MG63 (cell line): Measurements from ENCODE around the gene PRPF18. TPM values are rescaled to one million over a fixed set of nuclear protein-coding genes. Genes with fewer than 3 reads are reported as not detected.
"Not testable (repeated sequence)": the region's sequence is repeated elsewhere in the genome, so short reads cannot be mapped to it uniquely, and the experiment has no call there.

ENCODE experiments used
- DNase-seq: peaks from one replicate; pipeline ENCODE4 v3.0.0-alpha.2; 2020
- H3K27me3 ChIP-seq: fragments of 250-450 bp; sonication (Bioruptor Pico); 2 replicates; pipeline ENCODE4 v1.5.1; 2020; ENCODE audit warnings: mild to moderate bottlenecking, moderate library complexity
- H3K36me3 ChIP-seq: fragments of 250-450 bp; sonication (Bioruptor Pico); 2 replicates; pipeline ENCODE4 v1.5.1; 2020; ENCODE audit warnings: mild to moderate bottlenecking, moderate library complexity
- H3K4me3 ChIP-seq: fragments of 250-450 bp; sonication (Bioruptor Pico); 2 replicates; pipeline ENCODE4 v1.5.1; 2020; ENCODE audit warnings: mild to moderate bottlenecking, moderate library complexity
- H3K9me3 ChIP-seq: fragments of 250-450 bp; sonication (Bioruptor Pico); 2 replicates; pipeline ENCODE4 v1.5.1; 2020; ENCODE audit warnings: mild to moderate bottlenecking, moderate library complexity
- total RNA-seq: library from RNA; depleted of rRNA; stranded (reverse); fragments of >200 nt; shearing (Covaris generic); gene quantifications from 2 replicates; pipeline ENCODE4 v1.2.3, GENCODE V29; 2014; ENCODE audit warnings: low replicate concordance; rRNA removed

The PRPF18 gene
- 18.3 and 23.8 TPM in 2 replicates for total RNA-seq

GRCh38 chr10:13586676-13587355 lies at the start of gene PRPF18:
TSS of gene PRPF18 (plus strand) at chr10:13586965. CDS start at chr10:13587087, 122 bp downstream.
- Histone ChIP-seq H3K4me3 (peak within 1 kb of the TSS; percentile 91), H3K36me3 (no peaks in the 10 kb centered on the region), H3K27me3 (peaks cover 14% of the 10 kb centered on the region), H3K9me3 (no peaks in the 10 kb centered on the region)
- DNase-seq = peak; percentile 92

GRCh38 chr10:13537985-13538384 lies 48.8 kb upstream of the PRPF18 start:
- not testable (repeated sequence) for DNase-seq, H3K4me3 ChIP-seq, H3K9me3 ChIP-seq, H3K36me3 ChIP-seq
- H3K27me3 ChIP-seq = peaks cover 17% of the 10 kb centered on the region

GRCh38 chr10:13542533-13542932 lies 44.2 kb upstream of the PRPF18 start:
- DNase-seq = no peak
- no peaks in the 10 kb centered on the region for H3K36me3 ChIP-seq
- peaks cover 22% of the 10 kb centered on the region for H3K27me3 ChIP-seq
- no peak overlapping the region for H3K4me3 ChIP-seq
- H3K9me3 ChIP-seq = no peaks in the 10 kb centered on the region

GRCh38 chr10:13550802-13551201 lies 36.0 kb upstream of the PRPF18 start:
- no peak for DNase-seq
- H3K9me3 ChIP-seq = peaks cover 3% of the 10 kb centered on the region; the same call in 1 of the 2 replicates

GRCh38 chr10:13555884-13556510 lies 30.8 kb upstream of the PRPF18 start:
- H3K36me3 ChIP-seq = no peaks in the 10 kb centered on the region
- peaks cover 3% of the 10 kb centered on the region; the same call in 1 of the 2 replicates for H3K9me3 ChIP-seq
- no peak overlapping the region for H3K4me3 ChIP-seq
- no peaks in the 10 kb centered on the region; the same call in 1 of the 2 replicates for H3K27me3 ChIP-seq
- no peak for DNase-seq

More at GRCh38 chr10:13550802-13551201, 36.0 kb upstream of the PRPF18 start:
- no peaks in the 10 kb centered on the region for H3K36me3 ChIP-seq
- H3K27me3 ChIP-seq = no peaks in the 10 kb centered on the region; the same call in 1 of the 2 replicates
- H3K4me3 ChIP-seq = no peak overlapping the region

GRCh38 chr10:13559124-13559700 lies 27.6 kb upstream of the PRPF18 start:
- Histone ChIP-seq H3K4me3 (no peak overlapping the region), H3K36me3 (no peaks in the 10 kb centered on the region)
- DNase-seq = peak; percentile 3

GRCh38 chr10:13560597-13560996 lies 26.2 kb upstream of the PRPF18 start:
- H3K36me3 ChIP-seq = no peaks in the 10 kb centered on the region
- peaks cover 2% of the 10 kb centered on the region; the same call in 1 of the 2 replicates for H3K9me3 ChIP-seq
- DNase-seq = peak; percentile 49
- no peaks in the 10 kb centered on the region for H3K27me3 ChIP-seq
- H3K4me3 ChIP-seq = no peak overlapping the region

More at GRCh38 chr10:13559124-13559700, 27.6 kb upstream of the PRPF18 start:
- H3K9me3 ChIP-seq = peaks cover 2% of the 10 kb centered on the region; the same call in 1 of the 2 replicates
- H3K27me3 ChIP-seq = no peaks in the 10 kb centered on the region

GRCh38 chr10:13563481-13564445 lies 23.0 kb upstream of the PRPF18 start:
- Histone ChIP-seq H3K4me3 (no peak overlapping the region), H3K27me3 (no peaks in the 10 kb centered on the region), H3K36me3 (no peaks in the 10 kb centered on the region), H3K9me3 (no peaks in the 10 kb centered on the region)
- DNase-seq = peak; percentile 2

- no peak for DNase-seq
- Histone ChIP-seq H3K9me3 (peaks cover 3% of the 10 kb centered on the region; the same call in 1 of the 2 replicates), H3K4me3 (no peak overlapping the region), H3K27me3 (no peaks in the 10 kb centered on the region), H3K36me3 (no peaks in the 10 kb centered on the region)
These were observed 22.2 kb upstream of the PRPF18 start for GRCh38 chr10:13564576-13564975.

GRCh38 chr10:13567030-13567429 lies 19.7 kb upstream of the PRPF18 start:
- no peak overlapping the region for H3K4me3 ChIP-seq
- peaks cover 8% of the 10 kb centered on the region for H3K27me3 ChIP-seq
- peaks cover 3% of the 10 kb centered on the region; the same call in 1 of the 2 replicates for H3K9me3 ChIP-seq
- no peak for DNase-seq
- no peaks in the 10 kb centered on the region for H3K36me3 ChIP-seq

- Histone ChIP-seq H3K36me3 (no peaks in the 10 kb centered on the region), H3K9me3 (peaks cover 7% of the 10 kb centered on the region), H3K4me3 (no peak overlapping the region), H3K27me3 (peaks cover 10% of the 10 kb centered on the region)
- no peak for DNase-seq
These were observed 15.2 kb upstream of the PRPF18 start for GRCh38 chr10:13571541-13571940.

- DNase-seq = no peak
- H3K4me3 ChIP-seq = no peak overlapping the region
- H3K36me3 ChIP-seq = no peaks in the 10 kb centered on the region
- H3K27me3 ChIP-seq = peaks cover 19% of the 10 kb centered on the region
- H3K9me3 ChIP-seq = peaks cover 7% of the 10 kb centered on the region
These were observed 12.8 kb upstream of the PRPF18 start for GRCh38 chr10:13573960-13574359.

GRCh38 chr10:13585195-13585751 lies 1.5 kb upstream of the PRPF18 start:
- no peaks in the 10 kb centered on the region for H3K9me3 ChIP-seq
- H3K27me3 ChIP-seq = peaks cover 17% of the 10 kb centered on the region
- H3K4me3 ChIP-seq = no peak overlapping the region
- no peak for DNase-seq
- H3K36me3 ChIP-seq = no peaks in the 10 kb centered on the region

- Histone ChIP-seq H3K36me3 (no peaks in the 10 kb centered on the region), H3K4me3 (peak overlapping the region; percentile 91), H3K9me3 (no peaks in the 10 kb centered on the region), H3K27me3 (peaks cover 16% of the 10 kb centered on the region)
- no peak for DNase-seq
These were observed 822 bp upstream of the PRPF18 start for GRCh38 chr10:13585943-13586342.

- peak; percentile 4 for DNase-seq
These were observed 626 bp downstream of the PRPF18 start for GRCh38 chr10:13587391-13587790.

GRCh38 chr10:13589316-13589715 lies 2.6 kb downstream of the PRPF18 start:
- no peaks in the 10 kb centered on the region for H3K9me3 ChIP-seq

More at GRCh38 chr10:13587391-13587790, 626 bp downstream of the PRPF18 start:
- Histone ChIP-seq H3K36me3 (peaks cover 2% of the 10 kb centered on the region; the same call in 1 of the 2 replicates), H3K27me3 (peaks cover 14% of the 10 kb centered on the region), H3K4me3 (peak overlapping the region; percentile 91), H3K9me3 (no peaks in the 10 kb centered on the region)

More at GRCh38 chr10:13589316-13589715, 2.6 kb downstream of the PRPF18 start:
- Histone ChIP-seq H3K36me3 (peaks cover 4% of the 10 kb centered on the region), H3K27me3 (peaks cover 5% of the 10 kb centered on the region), H3K4me3 (no peak overlapping the region)
- no peak for DNase-seq
